SIG-M5 (cell line): ENCODE measurements around the gene OPCML.

Experiments
- DNase-seq: peaks from one replicate; lab custom pipeline; 2025; lab: John Stamatoyannopoulos, UW

OPCML gene

DNA sequence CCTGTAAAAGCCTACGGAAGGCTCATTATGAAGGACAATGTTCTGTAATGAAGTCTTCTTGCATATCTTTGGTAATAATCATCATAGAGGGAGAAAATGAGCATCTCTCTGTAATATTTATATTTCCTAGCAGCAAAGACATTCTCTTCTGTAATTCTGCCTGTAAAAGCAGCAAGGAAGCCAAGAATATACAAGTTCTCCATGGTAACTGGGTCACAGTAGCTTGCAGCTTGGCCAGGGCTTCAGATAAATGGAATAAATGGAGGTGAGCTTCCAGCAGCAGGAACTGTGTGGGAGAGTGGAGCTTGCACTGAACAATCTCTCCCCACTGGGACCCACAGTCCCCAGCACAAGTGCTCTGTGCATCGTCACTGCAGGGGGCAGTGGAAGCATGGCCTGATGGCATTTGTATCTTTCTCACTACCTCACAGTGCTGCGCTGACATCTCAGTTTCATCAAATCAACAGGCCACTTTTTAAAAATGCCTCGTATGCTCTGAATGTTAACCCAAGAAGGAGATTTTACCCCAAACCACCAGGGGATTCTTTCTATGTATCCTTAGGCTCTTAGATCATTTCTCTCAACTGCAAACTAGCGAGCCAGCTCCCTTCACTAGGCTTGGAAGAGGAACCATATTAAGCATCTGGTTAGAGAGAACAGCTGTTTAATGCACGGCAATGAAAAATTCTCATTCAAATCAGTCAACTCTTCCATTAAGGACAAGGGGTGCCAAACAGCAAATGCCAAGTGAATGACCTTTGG is 1059.7 kb downstream of the OPCML start:
- DNase-seq: no peak

DNA sequence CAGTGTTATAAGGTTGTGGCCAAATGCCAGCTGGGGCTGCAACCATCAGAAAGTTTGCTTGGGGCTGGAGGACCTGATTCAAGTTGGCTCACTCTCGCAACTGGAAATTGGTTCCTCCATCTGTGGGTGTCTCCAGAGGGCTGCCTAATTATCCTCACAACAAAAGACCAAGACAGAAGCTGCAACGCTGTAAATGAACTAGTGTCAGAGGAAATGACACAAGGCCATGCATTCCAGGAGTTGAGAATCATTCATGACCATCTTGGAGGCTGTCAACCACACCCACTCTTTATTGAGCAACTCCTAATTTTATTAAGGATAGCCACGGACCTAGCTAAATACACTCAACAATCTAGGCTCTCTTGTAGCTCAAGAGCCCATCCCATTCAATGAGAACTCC is 1060.8 kb downstream of the OPCML start:
- no peak for DNase-seq

DNA sequence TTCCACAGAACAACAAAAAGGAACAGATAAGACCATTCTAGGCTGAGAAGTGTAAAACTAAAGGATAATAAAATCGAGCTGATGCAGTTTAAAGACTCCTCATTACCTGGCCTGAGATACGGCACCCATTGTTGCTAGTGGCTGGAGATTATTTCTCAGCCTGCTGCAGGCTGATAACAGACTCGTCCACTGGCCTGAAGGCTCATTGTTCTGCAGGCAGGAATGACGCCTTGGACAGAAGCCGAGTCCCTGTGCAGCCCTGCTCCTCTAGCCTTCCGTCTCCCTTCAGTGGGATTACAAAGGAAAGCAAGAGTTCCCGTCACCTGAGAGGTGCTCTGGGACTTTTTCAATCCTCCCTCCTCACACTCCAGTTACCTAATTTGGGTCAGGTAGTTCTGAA is 1065.3 kb downstream of the OPCML start:
- DNase-seq: no peak

DNA sequence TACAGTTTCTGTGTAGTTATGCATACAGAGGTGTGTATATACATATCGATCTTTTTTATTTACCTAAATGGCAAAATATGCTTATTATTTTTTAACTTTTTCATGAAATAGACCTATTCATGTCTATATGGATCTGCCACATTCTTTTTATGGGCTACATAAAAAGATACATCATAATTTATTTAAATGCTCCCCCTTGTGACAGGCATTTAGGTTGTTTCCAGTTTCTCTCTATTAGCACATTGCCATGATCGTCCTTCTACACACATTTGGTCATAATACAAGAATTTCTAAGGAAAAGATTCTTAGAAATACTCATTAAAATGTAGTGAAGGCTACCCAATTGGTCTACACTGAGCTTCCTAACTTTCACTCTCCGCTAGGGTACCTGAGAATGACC is 1067.4 kb downstream of the OPCML start:
- DNase-seq: no peak

DNA sequence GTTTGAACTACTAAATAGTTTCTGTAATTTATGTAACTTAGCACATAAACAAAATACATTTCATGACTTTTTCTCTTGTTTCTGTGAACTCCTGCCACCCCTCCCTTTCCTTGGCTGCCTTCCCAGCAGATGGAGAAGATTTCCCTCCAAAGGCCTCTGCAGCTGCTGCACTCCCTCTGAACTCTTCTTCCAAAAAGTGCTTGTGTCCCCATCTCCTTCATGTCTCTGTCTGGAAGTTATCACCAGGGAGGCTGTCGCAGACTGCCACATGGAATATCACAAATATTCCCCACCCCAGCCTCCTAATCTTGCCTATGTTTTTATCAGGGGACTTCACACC is 1068.3 kb downstream of the OPCML start:
- no peak for DNase-seq

DNA sequence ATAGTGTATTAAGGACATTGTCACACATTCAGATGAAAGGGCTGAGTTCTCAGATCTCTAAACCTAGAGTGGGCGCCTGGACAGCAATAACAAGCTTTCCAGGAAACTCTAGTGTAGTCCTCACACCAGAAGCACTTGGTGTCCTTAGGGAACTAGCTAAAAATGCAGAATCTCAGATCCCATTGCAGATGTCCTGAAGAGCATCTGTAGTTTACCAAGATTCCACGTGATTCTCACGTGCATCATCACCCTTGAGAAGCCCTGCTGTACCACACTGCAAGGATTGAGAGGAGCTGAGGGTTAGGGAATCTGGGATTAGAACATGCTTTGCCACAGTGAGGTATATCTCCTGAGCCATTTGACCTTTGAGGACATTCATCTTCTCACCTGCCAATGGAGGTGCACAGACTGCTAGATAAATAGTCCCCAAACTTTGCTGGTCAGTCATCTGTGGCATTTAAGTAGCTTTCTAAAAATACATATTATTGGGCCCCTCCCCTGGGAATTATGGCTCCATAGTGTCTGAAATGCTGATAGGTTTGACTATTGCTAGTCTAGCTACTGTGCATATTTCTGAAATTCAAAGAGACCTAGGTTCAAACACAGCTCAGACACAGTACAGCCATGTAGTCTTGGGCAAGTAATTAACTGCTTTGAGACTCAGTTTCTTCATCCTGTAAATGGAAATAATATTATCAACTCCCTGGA is 1068.9 kb downstream of the OPCML start:
- no peak for DNase-seq

DNA sequence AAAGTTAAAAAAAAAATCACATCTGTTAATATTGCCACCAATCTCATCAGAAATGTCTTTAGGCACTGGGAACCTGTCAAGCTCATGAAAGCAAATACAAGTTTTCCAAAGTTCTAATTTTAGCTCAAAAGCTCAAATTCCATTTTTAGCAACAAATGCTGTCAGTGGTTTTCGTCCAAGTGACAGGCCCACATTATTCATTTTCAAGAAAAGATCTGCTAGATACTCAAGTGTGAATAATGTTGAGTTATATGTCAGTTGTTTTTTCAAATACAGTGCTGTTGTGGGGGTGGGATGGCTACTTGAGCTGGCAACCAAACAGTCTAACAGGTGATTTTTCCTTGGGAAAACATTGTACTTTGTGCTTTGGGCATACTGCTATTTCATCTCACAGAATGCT is 1072.6 kb downstream of the OPCML start:
- no peak for DNase-seq

DNA sequence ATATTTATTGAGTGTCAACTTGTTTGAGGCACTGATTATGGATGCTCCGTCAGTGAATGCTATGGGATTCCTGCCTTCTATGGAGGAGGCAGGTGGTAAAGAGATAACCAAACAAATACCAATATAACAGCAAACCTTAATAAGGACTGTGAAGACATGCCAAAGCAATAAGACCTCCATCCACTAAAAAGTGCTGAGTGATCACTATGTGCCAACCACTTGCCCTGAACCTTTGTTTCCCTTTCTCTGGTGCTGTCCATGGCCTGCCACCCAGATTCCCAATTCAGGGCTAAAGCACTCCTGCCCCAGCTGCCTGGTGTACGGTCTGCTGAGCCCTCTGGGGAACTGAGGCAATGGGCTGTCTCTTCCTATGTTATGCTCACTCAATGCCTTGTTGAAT is 1074.9 kb downstream of the OPCML start:
- DNase-seq: no peak

DNA sequence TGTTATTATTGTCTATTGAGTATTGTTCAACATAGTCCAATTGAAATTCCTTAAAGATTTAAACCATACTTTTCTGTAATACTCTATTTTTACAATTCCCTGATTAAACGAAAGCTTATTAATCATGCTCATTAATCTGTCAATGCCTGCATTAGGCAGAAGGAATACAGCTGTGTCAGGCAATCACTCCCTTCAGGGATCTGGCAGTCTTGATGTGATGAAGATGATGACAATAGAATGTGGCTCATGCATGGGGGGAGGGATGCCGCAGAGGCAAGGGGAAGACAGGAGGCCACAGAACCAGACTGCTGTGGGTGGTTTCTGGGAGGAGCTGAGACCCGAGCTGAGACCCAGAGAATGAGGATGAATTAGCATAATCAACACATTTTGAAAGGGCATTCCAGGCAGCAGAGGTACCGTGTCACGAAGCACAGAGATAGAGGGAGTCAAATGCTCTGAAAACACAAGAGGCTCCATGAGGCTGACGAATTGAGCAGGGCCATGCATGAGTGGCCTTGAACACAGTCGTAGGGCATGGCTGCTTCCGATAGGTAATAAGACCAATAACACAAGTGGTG is 1075.5 kb downstream of the OPCML start:
- no peak for DNase-seq

DNA sequence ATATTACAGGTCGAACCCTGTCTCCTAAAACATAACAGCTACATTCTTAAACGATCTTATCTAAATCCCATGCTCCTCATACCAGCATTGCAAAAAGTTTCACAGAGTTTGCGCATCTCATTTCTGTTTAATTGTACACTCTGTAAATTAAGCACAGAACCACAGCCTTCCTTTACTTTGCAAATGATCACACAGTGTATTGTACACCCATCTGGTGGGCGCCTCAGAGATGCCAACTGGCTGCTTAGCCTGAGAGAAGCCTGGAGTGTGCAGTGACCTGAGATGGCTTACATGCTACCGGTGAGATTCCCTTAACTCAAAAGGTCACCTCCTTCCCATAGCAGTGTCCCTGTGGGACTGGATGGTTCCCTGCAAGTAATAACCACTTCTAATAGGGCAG is 1077.3 kb downstream of the OPCML start:
- no peak for DNase-seq

DNA sequence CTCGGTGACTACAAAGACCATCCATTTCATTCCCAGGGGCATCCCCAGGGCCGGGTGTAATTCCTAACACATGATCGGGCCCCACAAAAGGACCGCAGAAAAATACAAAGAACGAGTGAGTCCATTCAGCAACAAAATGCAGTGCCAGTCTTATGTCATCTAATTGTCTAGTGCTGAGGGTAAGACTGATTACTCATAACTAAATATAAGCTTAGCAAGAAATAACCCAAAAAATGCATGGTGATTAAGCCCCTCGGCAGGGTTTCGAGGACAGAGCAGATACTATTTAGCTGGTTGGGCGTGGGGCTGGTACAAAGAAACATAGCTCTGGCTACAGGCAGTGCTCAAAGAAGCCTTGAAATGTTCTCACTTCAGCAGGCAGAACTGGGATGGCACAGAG is 1078.9 kb downstream of the OPCML start:
- DNase-seq: no peak

DNA sequence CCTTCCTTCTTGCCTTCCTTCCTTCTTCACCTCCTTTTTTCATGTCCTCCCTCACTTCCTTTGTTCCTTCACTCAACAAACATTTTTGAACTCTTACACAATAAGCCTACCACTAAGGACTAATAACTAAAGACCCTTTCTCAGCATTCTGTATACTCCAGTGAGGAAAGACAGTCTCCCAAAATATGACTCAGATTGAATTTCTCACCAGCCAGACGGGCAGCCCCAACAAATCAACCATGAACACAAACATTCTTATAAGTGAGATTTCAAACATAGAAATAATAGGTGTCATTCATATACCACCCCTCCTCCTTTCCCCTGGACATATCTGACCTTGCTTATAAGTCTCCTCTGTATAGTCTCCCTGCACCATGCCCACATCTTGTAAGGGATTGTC is 1079.7 kb downstream of the OPCML start:
- DNase-seq: no peak

DNA sequence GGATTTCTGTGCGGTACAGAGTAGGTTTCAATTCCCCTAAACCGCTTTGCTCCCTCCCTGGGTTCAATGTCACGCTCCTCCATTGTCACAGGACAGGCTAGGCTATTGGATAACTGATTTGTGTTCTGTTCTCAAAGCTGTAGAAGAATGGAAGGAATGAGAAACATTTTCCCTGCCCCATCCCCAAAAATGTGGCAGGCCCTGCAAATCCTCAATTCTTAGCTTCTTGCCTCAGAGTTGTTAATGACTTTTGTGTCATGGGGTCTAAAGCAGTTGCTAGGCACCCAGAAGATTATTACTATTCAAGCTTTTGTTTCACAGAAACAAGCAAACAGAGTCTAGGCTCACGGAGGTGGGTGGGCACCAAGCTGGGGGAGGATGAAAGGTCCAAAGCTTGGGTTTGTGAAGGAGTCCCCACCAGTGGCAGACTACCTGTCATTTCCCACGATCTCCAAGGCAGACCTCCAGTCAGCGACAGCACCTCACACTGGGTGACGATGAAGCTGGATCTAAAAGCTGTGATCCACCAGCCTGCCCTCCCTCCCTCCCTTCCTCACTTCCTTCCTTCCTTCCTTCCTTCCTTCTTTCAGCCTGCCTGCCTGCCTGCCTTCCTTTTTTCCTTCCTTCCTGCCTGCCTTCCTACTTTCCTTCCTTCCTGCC is 1080.2 kb downstream of the OPCML start:
- no peak for DNase-seq

DNA sequence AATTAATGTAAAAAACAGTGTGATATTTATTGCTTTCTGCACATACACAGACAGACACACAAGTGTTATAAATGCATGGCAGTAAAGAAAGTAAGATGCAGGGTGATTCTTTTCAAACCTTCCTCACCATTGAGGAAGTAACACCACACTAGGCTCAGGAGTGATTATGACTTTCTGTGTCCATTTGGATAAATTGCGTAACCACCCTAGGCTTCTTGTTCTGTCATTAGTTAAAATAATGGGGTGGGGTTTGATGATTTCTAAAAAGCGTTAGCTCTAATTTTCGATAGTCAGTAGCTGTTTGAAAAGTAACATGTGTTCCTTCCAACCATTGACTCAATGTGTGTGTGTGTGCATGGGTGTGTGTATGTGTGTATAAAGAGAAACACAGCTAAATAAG is 1081.7 kb downstream of the OPCML start:
- no peak for DNase-seq

DNA sequence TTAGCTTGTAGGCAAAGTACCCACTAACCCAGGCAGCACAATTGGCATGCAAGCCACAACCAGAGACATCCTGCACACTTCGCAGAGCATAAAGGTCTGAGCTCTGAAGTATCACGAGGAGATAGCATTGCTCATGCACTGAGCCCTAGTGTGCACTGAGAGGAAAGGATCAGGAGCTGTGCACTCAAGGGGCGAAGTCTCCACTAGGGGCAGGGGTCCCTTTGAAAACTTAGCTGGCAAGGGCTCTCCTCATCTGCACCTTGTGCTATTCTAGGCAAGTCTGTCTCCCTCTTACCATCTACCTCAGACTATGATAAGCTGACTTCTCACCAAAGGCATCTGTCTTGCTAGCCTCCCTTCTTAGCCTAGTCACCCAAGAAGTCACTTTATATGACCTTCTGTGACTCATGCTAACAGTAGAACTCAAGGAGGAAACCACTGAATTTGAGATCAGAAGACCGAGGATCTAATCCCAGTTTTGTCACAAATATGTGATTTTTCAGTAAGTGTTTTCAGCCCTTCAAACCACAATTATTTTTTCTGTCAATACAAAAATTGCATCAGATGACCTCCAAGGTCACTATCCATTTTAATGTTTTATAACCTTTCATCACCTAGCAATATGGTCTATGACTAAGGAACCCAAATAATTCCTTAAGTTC is 1083.8 kb downstream of the OPCML start:
- DNase-seq: no peak

DNA sequence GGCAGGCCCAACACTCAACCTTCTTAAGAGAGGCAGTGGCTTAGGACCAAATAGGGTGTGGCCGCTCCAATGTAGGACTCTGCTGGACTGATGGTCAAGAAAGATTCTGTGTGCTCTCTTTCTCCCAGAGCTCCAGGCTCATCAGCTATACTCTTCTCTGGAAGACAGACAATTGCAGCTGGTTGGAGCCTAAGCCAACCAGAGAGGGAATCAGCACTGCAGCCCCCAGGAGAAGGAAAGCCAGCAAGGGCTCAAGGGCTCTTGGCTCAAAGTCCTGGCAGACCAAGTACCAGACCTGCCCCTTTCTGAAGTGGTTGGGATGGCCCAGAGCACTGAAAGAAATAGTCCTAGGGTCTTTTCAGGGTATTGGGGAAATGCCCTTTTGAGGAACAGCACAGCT is 1084.5 kb downstream of the OPCML start:
- DNase-seq: no peak

DNA sequence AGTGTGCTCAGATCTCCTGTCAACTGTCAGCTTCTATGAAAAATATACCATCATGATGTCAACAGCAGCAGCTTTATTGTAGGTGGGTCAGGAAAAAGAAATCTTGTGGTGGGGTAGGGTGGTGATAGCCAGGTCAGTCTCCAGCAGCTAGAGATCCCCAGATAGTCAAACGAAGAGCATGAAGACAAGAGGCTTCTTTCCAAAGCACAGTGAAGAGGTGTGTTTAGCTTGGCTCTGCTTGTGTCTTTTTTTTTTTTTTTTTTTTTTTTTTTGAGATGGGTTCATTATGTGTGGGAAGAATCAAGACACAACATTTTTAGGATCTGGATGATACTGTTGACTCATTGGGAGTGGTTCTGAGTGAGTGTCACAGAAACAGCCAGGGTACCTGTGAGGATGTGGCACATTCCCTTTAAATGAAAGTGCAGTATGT is 1086.4 kb downstream of the OPCML start:
- no peak for DNase-seq

DNA sequence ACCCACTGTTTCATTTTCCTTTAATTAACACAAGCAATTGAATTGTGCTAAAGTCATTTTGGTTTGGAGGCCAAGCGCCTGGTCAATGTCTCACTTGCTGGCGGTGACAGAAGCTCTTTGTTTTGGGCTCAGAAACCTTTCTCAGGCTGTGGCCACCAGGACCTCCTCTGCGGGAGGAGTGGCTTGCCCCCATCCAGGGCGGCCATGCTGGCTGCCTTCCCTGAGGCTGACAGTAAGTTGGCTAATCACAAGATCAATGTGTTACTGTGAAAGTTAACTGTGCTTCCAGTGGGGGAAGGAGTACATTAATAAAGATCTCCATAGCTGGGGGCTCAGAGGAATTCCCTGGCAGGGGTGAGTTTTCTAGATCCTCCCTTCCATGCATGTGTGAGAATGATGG is 1087.4 kb downstream of the OPCML start:
- no peak for DNase-seq

DNA sequence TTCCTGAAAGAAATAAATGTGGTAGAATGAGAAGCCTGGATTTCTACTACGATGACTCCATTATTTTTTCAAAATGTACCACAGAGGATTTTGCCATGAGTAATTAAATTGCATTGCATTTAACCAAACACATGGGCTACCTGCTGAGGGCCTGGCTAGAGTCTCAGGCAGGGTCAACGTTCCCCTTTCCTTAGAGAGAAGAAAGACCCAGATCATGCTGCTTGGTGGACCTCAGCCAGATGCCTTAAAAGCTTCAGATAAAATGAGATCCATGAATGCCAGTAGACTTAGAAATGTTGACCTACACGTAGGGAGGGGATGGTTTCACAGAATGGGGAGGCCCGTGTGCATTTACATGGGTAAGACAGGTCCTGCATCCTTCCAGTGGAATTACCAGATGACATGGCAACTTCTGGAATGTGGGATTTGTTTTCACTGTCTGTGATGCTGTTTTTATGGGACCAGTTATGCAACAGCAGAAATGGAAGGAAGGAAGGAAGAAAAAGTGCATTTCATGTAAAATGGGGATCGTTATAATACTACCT is 1092.5 kb downstream of the OPCML start:
- DNase-seq: no peak

DNA sequence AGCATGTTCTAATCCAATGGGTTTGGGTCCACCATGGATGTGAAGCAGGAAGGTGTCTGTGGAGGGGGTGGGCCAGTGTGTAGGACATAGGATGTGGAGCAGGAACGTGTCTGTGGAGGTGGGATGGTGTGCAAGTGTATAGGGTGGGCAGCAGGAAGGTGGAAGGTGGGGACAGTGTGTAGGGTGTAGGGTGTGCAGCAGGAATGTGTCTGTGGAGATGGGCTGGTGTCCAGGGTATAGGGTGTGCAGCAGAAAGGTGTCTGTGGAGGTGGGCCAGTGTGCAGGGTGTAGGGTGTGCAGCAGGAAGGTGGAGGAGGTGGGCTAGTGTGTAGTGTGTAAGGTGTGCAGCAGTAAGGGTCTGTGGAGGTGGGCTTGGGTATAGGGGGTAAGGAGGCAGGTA is 1093.9 kb downstream of the OPCML start:
- no peak for DNase-seq

DNA sequence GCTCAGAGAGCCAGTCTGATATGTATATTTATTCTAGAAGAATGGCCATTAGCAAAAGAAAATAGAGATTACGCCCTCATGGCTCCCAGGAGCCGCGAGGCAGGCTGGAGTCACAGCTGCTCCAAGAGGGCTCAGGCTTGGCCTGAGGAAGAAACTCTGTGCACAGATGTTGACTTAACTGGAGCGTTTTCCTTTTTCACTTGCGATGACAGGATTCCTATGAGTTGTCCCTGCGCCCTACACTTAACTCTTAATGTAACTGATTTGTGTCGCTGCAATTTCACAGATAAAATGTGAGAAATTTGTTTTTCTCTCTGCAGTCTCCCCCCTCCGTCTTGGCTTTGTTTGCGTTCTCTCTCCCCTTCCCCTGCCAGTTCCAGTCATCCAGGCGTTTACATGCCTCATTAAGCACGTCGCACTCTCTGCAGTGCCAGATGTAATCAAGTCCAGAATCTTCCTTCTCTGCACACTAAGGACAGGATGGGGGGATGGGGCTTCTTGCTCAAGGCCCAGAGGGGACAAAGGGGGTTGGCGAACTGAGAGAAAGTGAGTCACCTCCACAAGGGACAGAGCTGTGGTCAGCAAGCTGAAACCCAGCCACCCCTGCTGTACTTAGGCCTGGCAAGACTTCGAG is 1101.8 kb downstream of the OPCML start:
- no peak for DNase-seq

DNA sequence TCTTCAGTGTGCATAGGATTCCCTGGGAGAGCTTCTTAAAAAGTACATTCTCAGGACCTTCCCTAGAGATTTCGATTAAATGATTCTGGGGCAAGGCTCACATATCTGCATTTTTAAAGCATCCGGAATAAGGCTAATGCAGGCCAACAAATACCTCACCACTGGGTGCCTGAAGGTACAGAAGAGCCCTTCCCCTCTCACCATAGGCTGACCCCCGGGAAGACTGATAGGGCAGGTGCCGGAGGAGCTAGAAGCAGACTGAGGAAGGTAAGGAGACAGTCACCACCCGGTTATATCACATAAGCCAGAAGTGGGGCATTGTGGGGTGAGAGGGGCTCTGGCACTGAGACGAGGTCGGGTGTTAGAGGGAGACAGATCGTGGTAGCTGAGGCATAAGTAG is 1102.6 kb downstream of the OPCML start:
- DNase-seq: no peak
